Endothelial cell of umbilical vein (primary cell): ENCODE data around the gene ZBTB39. TPM values are rescaled to one million over a fixed set of nuclear protein-coding genes. Genes with fewer than 3 reads are reported as not detected.

Experiments used
- BruUV-seq: library from RNA; stranded (reverse); fragments of 400-500 nt; replicated peaks from 2 replicates; lab custom pipeline; 2021; lab: Mats Ljungman, UMichigan
- CTCF ChIA-PET: fragments of 300-600, 350-600 bp; sonication (Branson Sonifier 250); formaldehyde crosslinking; loops from one replicate; lab custom pipeline; 2021; ENCODE audit warnings: antibody characterized with exemption, inconsistent platforms; lab: Charles Lee
- POLR2A ChIA-PET: fragments of 300-600, 350-600 bp; sonication (Branson Sonifier 250); formaldehyde crosslinking; loops from one replicate; lab custom pipeline; 2021; ENCODE audit warnings: antibody characterized with exemption, inconsistent platforms; lab: Charles Lee
- DNase-seq: peaks from one replicate; pipeline ENCODE4 v3.0.0-alpha.2; 2011; ENCODE audit warnings: low read depth, low spot score
- FAIRE-seq: peaks from 2 replicates; lab custom pipeline; 2011; peaks lifted over from hg19 to GRCh38; lab: Jason Lieb, UNC
- H2AFZ ChIP-seq: 2 replicates; pipeline ENCODE4 v1.6.0; 2012; ENCODE audit warnings: low read depth, low read length, control low read depth, inconsistent platforms
- H3K27ac ChIP-seq: 2 replicates; pipeline ENCODE4 v1.5.1; 2011; ENCODE audit warnings: low read depth, mild to moderate bottlenecking, control low read depth, low read length, moderate library complexity; ENCODE audit not compliant: insufficient read depth
- H3K27me3 ChIP-seq, 2 experiments: 2 replicates each; pipeline versions ENCODE4 v1.6.0 to v1.6.1; 2011; ENCODE audit warnings: low read length in 2 of 2, mixed read lengths in 1 of 2; ENCODE audit not compliant: control insufficient read depth in 2 of 2, insufficient read depth in 2 of 2
- H3K36me3 ChIP-seq, 2 experiments: 2 replicates in 1 of 2; 3 replicates in 1 of 2; pipeline ENCODE4 v1.5.1; 2011; ENCODE audit warnings: low read length in 2 of 2, mild to moderate bottlenecking in 1 of 2, moderate library complexity in 1 of 2; ENCODE audit not compliant: control insufficient read depth in 2 of 2, insufficient read depth in 2 of 2; ENCODE audit errors: extremely low read depth in 1 of 2
- H3K4me1 ChIP-seq: 3 replicates; pipeline ENCODE4 v1.5.1; 2011; ENCODE audit warnings: mild to moderate bottlenecking, low read length; ENCODE audit not compliant: control insufficient read depth, insufficient read depth; ENCODE audit errors: extremely low read depth
- H3K4me2 ChIP-seq: 2 replicates; pipeline ENCODE4 v1.6.1; 2011; ENCODE audit warnings: low read length, control low read depth, mixed read lengths; ENCODE audit not compliant: insufficient read depth
- H3K4me3 ChIP-seq, 3 experiments: fragments of 200-600 bp in 1 of 3; sonication (generic), shearing (Covaris generic) in 1 of 3; replicated peaks in 1 of 3; 2 replicates each; pipeline ENCODE4 v1.5.1; 2011 to 2016; ENCODE audit warnings: control low read depth in 3 of 3, low read length in 3 of 3, mild to moderate bottlenecking in 2 of 3, inconsistent platforms in 1 of 3, low read depth in 1 of 3, moderate library complexity in 1 of 3; ENCODE audit not compliant: insufficient read depth in 1 of 3
- H3K79me2 ChIP-seq: 2 replicates; pipeline ENCODE4 v1.6.0; 2012; ENCODE audit warnings: low read length, inconsistent platforms; ENCODE audit not compliant: control insufficient read depth, insufficient read depth
- H3K9ac ChIP-seq: replicated peaks from 2 replicates; pipeline ENCODE3; 2011; ENCODE audit warnings: low read length, control low read depth; ENCODE audit not compliant: insufficient read depth; ENCODE audit errors: extremely low read depth
- H3K9me1 ChIP-seq: replicated peaks from 3 replicates; pipeline ENCODE4 v1.6.0; 2011; ENCODE audit warnings: mild to moderate bottlenecking, low read length; ENCODE audit not compliant: control insufficient read depth, insufficient read depth; ENCODE audit errors: extremely low read depth
- H3K9me3 ChIP-seq: replicated peaks from 2 replicates; pipeline ENCODE4 v1.5.1; 2012; ENCODE audit warnings: low read length, inconsistent platforms; ENCODE audit not compliant: control insufficient read depth, insufficient read depth
- H4K20me1 ChIP-seq: replicated peaks from 2 replicates; pipeline ENCODE3; 2011; ENCODE audit warnings: mild to moderate bottlenecking, low read length; ENCODE audit not compliant: control insufficient read depth, insufficient read depth; ENCODE audit errors: extremely low read depth
- CTCF ChIP-seq, 2 donors: IDR thresholded peaks; 1 replicate in 1 of 2; 2 replicates in 1 of 2; pipeline ENCODE4 v1.5.1; 2011; ENCODE audit warnings: low read length in 2 of 2, mild to moderate bottlenecking in 2 of 2, moderate library complexity in 2 of 2, control low read depth in 1 of 2, inconsistent platforms in 1 of 2, low read depth in 1 of 2; ENCODE audit not compliant: insufficient read depth in 1 of 2; ENCODE audit errors: extremely low read depth in 1 of 2
- EZH2 ChIP-seq: IDR thresholded peaks from 2 replicates; pipeline ENCODE4 v1.6.1; 2012; ENCODE audit warnings: borderline replicate concordance, low read depth, mild to moderate bottlenecking, moderate library complexity, low read length, inconsistent platforms; ENCODE audit not compliant: severe bottlenecking
- FOS ChIP-seq: IDR thresholded peaks from 2 replicates; pipeline ENCODE4 v1.6.1; 2011; ENCODE audit warnings: mild to moderate bottlenecking, low read length, moderate library complexity, borderline replicate concordance; ENCODE audit not compliant: insufficient read depth
- GATA2 ChIP-seq: IDR thresholded peaks from 2 replicates; pipeline ENCODE4 v1.7.0; 2011; ENCODE audit warnings: low read depth, mild to moderate bottlenecking, moderate library complexity, mixed read lengths, low read length; ENCODE audit not compliant: insufficient read length, insufficient read depth
- JUN ChIP-seq: IDR thresholded peaks from 2 replicates; pipeline ENCODE4 v1.6.1; 2011; ENCODE audit warnings: borderline replicate concordance, low read depth; ENCODE audit not compliant: insufficient read length, insufficient read depth
- MAX ChIP-seq: IDR thresholded peaks from 2 replicates; pipeline ENCODE4 v1.6.1; 2011; ENCODE audit not compliant: insufficient read depth, insufficient read length
- MYC ChIP-seq: IDR thresholded peaks from one replicate; pipeline ENCODE4 v1.6.1; 2011; ENCODE audit warnings: mild to moderate bottlenecking, low read depth, low read length
- POLR2A ChIP-seq: IDR thresholded peaks from 2 replicates; pipeline ENCODE4 v1.6.1; 2012; ENCODE audit warnings: low read depth, mild to moderate bottlenecking, control low read depth, low read length
- POLR2AphosphoS5 ChIP-seq: IDR thresholded peaks from 2 replicates; pipeline ENCODE4 v1.6.1; 2012; ENCODE audit warnings: low read depth, mild to moderate bottlenecking, control low read depth, low read length, moderate library complexity; ENCODE audit not compliant: insufficient read depth
- dilution Hi-C: fragments of 300-500 bp; cut with MboI; formaldehyde crosslinking; loops from one replicate; pipeline ENCODE4 v1.15.0; 2019; ENCODE audit warnings: low sequenced_read_pairs; ENCODE audit not compliant: extremely low pct_ligation_motif_present
- intact Hi-C: fragments of 100-400 bp; cut with micrococcal nuclease; formaldehyde crosslinking; loops from one replicate; pipeline ENCODE4 v1.10.0; 2022
- polyA plus RNA-seq, 4 experiments: library from polyadenylated mRNA; depleted of rRNA in 3 of 4; stranded (reverse) in 3 of 4; unstranded in 1 of 4; fragments of >200 nt; gene quantifications; 2 replicates each; pipeline versions ENCODE4 v1.2.1 to v1.2.3, GENCODE V29; 2011 to 2012; ENCODE audit warnings: missing spikeins in 1 of 4
- total RNA-seq: library from RNA; stranded (reverse); gene quantifications from 2 replicates; pipeline ENCODE4 v1.2.3, GENCODE V29; 2021

The ZBTB39 gene
- total and polyA plus RNA-seq, 2 donors (not counting 3 experiments of a cell fraction or from before 2014, with no cell fraction given): 5.9 to 8.5 TPM

GRCh38 chr12:57031138-57031725 is 24.9 kb upstream of the ZBTB39 start:
- Histone ChIP-seq H3K9me3 (no peaks in the 10 kb centered on the region), H3K4me2 (no peak overlapping the region), H3K4me1 (no peaks in the 10 kb centered on the region), H3K27me3 (peaks cover 11 to 20% of the 10 kb centered on the region in 2 experiments), H3K27ac (no peak overlapping the region), H3K9me1 (no peaks in the 10 kb centered on the region), H2AFZ (no peak overlapping the region), H4K20me1 (no peaks in the 10 kb centered on the region), H3K9ac (no peak overlapping the region), H3K36me3 (no peaks in the 10 kb centered on the region), H3K79me2 (no peaks in the 10 kb centered on the region), H3K4me3 (no peak overlapping the region)
- FAIRE-seq: no peak
- CTCF ChIA-PET: interaction anchor here (1.0 to 2.4 kb wide), 5 partner anchors 10 to 20 kb away, joined by 3 to 7 read pairs (median 5); partner anchors contain the start of genes MYO1A and TAC3
- POLR2A ChIA-PET: no interaction called here
- no peak for DNase-seq
- no TSS peak for BruUV-seq
- TF ChIP-seq CTCF (IDR thresholded peaks at IDR 0.05; ENCODE audit: extremely low read depth in 1 of 2, insufficient read depth in 1 of 2, low read depth in 1 of 2, low read length in 2 of 2): no peak
- TF ChIP-seq POLR2AphosphoS5: no peak
- no peak for TF ChIP-seq MYC
- no peak for TF ChIP-seq EZH2
- TF ChIP-seq FOS: no peak
- TF ChIP-seq MAX: no peak
- TF ChIP-seq GATA2: no peak
- TF ChIP-seq POLR2A: no peak
- no peak for TF ChIP-seq JUN
- intact Hi-C loops: no loop called here
- dilution Hi-C loops: no loop called here
